Measurements from ENCODE around the gene DUOX2. TPM values are rescaled to one million over a fixed set of nuclear protein-coding genes. Genes with fewer than 3 reads are reported as not detected.

DUOX2 gene
- total RNA-seq, 1 donor from 2014 or later, result 20.6 TPM

DNA sequence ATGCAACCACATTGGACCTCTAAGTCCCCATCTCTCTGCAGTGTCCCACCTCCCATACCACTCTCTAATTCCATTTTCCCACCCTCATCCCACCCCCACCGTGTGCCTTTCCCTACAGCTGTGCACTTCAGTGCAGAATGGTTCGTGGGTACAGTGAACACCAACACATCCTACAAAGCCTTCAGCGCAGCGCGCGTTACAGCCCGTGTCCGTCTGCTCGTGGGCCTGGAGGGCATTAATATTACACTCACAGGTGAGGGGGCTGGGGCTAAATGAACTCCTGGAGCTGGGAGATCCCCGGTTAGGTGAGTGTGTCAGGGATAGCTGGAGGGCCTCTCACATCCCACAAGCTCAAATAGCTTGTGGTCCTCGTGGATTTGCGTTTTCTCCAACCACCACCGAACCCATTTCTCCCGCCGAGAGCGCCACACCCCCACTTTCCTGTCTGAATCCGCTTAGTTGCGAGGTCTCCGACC is 2.1 kb upstream of the DUOX2 start:
- H3K4me3 ChIP-seq, result no peak overlapping the region
- peaks cover 46% of the 10 kb centered on the region for H3K4me1 ChIP-seq
- no peak for TF ChIP-seq POLR2A (IDR thresholded peaks at IDR 0.05)
- TF ChIP-seq POLR2AphosphoS5 (IDR thresholded peaks at IDR 0.05; ENCODE audit: insufficient read depth in 1 of 2, low read depth in 1 of 2), result no peak
- TF ChIP-seq, protein P1, sequence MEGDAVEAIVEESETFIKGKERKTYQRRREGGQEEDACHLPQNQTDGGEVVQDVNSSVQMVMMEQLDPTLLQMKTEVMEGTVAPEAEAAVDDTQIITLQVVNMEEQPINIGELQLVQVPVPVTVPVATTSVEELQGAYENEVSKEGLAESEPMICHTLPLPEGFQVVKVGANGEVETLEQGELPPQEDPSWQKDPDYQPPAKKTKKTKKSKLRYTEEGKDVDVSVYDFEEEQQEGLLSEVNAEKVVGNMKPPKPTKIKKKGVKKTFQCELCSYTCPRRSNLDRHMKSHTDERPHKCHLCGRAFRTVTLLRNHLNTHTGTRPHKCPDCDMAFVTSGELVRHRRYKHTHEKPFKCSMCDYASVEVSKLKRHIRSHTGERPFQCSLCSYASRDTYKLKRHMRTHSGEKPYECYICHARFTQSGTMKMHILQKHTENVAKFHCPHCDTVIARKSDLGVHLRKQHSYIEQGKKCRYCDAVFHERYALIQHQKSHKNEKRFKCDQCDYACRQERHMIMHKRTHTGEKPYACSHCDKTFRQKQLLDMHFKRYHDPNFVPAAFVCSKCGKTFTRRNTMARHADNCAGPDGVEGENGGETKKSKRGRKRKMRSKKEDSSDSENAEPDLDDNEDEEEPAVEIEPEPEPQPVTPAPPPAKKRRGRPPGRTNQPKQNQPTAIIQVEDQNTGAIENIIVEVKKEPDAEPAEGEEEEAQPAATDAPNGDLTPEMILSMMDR (IDR thresholded peaks at IDR 0.05), result no peak
- H3K9me3 ChIP-seq, result no peaks in the 10 kb centered on the region
- DNase-seq (ENCODE audit: extremely low spot score in 2 of 2), result no peak
- intact Hi-C loops (cut with DNase I), result no loop called here
- H3K36me3 ChIP-seq, result no peaks in the 10 kb centered on the region
- no peak overlapping the region for H3K27ac ChIP-seq
- peaks cover 12% of the 10 kb centered on the region for H3K27me3 ChIP-seq

DNA sequence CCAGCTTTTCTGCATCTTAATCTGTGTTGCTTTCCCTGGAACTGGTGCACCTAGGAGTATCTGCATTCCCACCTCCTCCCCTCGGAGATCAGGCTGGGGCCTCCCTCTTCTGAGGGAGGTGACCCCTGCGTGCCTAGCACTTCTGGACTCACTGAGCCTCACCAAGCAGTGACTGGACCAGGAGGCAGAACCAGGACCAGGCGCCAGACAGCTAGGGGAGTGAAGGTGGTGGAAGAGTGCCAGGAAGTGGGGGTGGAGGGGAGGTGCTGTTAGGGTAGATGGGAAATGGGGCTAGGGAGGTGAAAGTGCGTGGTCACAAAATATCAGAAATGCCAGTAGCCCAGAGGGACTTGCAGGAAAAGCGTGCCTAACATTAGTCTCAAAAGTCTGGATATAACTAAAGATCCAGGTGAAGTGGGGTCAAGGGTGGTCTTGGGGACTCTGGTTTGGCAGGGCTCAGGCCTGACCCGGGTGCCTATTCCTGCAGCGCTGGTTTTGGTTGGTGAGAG is 1.4 kb upstream of the DUOX2 start:
- no peak overlapping the region for H3K4me3 ChIP-seq
- TF ChIP-seq, protein P1 (IDR thresholded peaks at IDR 0.05), result no peak
- no peak for TF ChIP-seq POLR2AphosphoS5 (IDR thresholded peaks at IDR 0.05; ENCODE audit: insufficient read depth in 1 of 2, low read depth in 1 of 2)
- no peak for TF ChIP-seq POLR2A (IDR thresholded peaks at IDR 0.05)
- H3K4me1 ChIP-seq, result peaks cover 46% of the 10 kb centered on the region
- H3K27me3 ChIP-seq, result peaks cover 12% of the 10 kb centered on the region
- H3K9me3 ChIP-seq, result no peaks in the 10 kb centered on the region
- no peak for DNase-seq (ENCODE audit: extremely low spot score in 2 of 2)
- intact Hi-C loops (cut with DNase I), result no loop called here
- H3K36me3 ChIP-seq, result no peaks in the 10 kb centered on the region
- H3K27ac ChIP-seq, result no peak overlapping the region

DNA sequence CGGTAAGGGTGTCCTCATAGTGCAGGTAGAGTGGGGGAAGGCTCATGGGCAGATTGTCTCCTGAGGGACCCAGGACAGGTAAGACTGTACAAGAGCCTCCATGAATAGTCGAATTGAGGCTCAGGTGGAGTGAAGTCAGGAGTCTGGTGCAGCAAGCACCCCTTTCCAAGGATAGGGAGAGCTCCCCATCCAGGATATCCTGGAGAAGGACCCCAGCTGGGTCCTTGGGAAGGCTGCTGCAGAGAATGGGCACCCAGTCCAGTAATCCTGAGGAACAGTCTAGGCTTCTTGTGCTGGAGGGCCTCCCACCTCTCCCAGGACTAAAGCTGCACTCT is 746 bp upstream of the DUOX2 start:
- TF ChIP-seq, protein P1 (IDR thresholded peaks at IDR 0.05), result no peak
- TF ChIP-seq POLR2A (IDR thresholded peaks at IDR 0.05) (no peak), POLR2AphosphoS5 (IDR thresholded peaks at IDR 0.05; ENCODE audit: insufficient read depth in 1 of 2, low read depth in 1 of 2) (no peak)
- H3K27ac ChIP-seq, result no peak overlapping the region
- DNase-seq (ENCODE audit: extremely low spot score in 2 of 2), result no peak
- H3K36me3 ChIP-seq, result no peaks in the 10 kb centered on the region
- peaks cover 12% of the 10 kb centered on the region for H3K27me3 ChIP-seq
- H3K4me3 ChIP-seq, result no peak overlapping the region
- peaks cover 46% of the 10 kb centered on the region for H3K4me1 ChIP-seq
- no peaks in the 10 kb centered on the region for H3K9me3 ChIP-seq
- intact Hi-C loops (cut with DNase I), result no loop called here

DNA sequence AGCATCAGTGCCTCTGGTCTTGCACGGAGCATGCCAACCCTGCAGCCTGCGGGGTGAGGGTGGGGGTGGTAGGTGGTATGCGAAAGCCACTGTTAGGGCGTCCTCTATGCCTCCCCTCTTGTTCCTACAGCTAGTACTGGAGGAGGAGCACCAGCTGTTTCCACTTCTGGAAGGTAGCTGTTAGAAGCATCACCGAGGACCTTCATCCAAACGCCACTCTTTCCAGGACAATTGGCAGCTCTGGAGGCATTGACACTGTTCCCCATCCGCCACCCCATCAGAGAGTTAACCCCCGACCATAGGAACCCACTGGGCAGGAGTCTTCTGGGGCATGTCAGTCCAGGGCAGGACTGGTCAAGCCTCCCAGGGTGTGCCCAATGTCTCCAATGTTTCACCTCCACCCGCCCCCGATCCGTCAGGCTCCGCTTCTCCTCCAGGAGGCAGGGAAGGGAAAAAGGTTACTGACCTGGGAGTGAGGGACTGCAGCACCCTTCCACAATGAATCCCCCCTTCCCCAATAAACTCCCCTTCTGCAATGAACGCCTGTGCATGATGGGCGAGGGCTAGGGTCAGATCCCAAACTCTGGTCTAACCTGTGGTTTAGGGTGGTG is 487 bp downstream of the DUOX2 start:
- Histone ChIP-seq H3K36me3 (no peaks in the 10 kb centered on the region), H3K27me3 (peaks cover 12% of the 10 kb centered on the region), H3K27ac (no peak overlapping the region), H3K9me3 (no peaks in the 10 kb centered on the region), H3K4me3 (peak overlapping the region in 1 of 2 donors; percentile 23), H3K4me1 (peaks cover 46% of the 10 kb centered on the region)
- intact Hi-C loops (cut with DNase I), result no loop called here
- TF ChIP-seq POLR2A (IDR thresholded peaks at IDR 0.05), result no peak
- TF ChIP-seq POLR2AphosphoS5 (IDR thresholded peaks at IDR 0.05; ENCODE audit: insufficient read depth in 1 of 2, low read depth in 1 of 2), result no peak
- TF ChIP-seq, protein P1 (IDR thresholded peaks at IDR 0.05), result no peak
- DNase-seq (ENCODE audit: extremely low spot score in 2 of 2), result no peak
